SK-N-MC (cell line): ENCODE data around the gene SCFD1.
"Not testable (repeated sequence)": the region's sequence is repeated elsewhere in the genome, so short reads cannot be mapped to it uniquely, and the experiment has no call there.

Experiments
- EZH2 ChIP-seq: fragments of 200-600 bp; sonication (generic); IDR thresholded peaks from one replicate; pipeline ENCODE4 v1.6.1; 2017; ENCODE audit warnings: antibody characterized with exemption
- FOXP2 ChIP-seq: optimal IDR thresholded peaks from 2 replicates; pipeline ENCODE3; 2011; ENCODE audit warnings: mild to moderate bottlenecking, moderate library complexity; ENCODE audit not compliant: insufficient read depth; ENCODE audit errors: extremely low read length, control extremely low read depth
- POLR2AphosphoS5 ChIP-seq: IDR thresholded peaks from 2 replicates; pipeline ENCODE4 v1.6.1; 2012; ENCODE audit warnings: mild to moderate bottlenecking, low read depth, low read length, borderline replicate concordance

DNA sequence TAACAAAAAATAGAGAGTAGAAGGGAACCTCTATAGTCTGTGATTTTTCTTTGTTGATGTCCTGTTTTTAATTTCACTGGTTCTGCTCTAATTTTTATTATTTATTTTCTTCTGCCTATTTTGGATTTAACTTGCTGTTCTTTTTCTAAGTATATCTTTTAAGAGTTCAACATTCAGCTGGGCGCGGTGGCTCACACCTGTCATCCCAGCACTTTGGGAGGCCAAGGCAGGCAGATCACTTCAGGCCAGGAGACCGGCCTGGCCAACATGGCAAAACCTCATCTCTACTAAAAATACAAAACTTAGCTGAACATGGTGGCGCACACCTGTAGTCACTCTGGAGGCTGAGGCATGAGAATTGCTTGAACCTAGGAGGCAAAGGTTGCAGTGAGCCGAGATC, 58.7 kb downstream of the SCFD1 start:
- TF ChIP-seq EZH2, POLR2AphosphoS5, FOXP2: not testable (repeated sequence)
